ENCODE measurements around the gene KCNQ1OT1. TPM values are rescaled to one million over a fixed set of nuclear protein-coding genes. Genes with fewer than 3 reads are reported as not detected.
A peak's percentile ranks its signal among the peaks of the same experiment; 100 is the strongest.

KCNQ1OT1 gene
- total RNA-seq, 4 donors from 2014 or later = 2.5 to 4.5 (median 3.1) TPM

- Histone ChIP-seq H3K27ac (no peak overlapping the region), H3K36me3 (no peaks in the 10 kb centered on the region), H3K4me1 (peaks cover 8% of the 10 kb centered on the region), H3K9me3 (no peaks in the 10 kb centered on the region), H3K27me3 (no peaks in the 10 kb centered on the region), H3K4me3 (no peak overlapping the region)
- TF ChIP-seq POLR2AphosphoS5 (IDR thresholded peaks at IDR 0.05) (no peak), EP300 (IDR thresholded peaks at IDR 0.05) (no peak), POLR2A (IDR thresholded peaks at IDR 0.05) (no peak), CTCF (IDR thresholded peaks at IDR 0.05) (no peak)
- DNase-seq (ENCODE audit: low spot score in 2 of 2) = peak; percentile 39 to 72
- 54% methylated on average over 8 of the region's 8 CpGs for WGBS
Observed at GRCh38 chr11:2674658-2675131, 25.1 kb downstream of the KCNQ1OT1 start.

- H3K9me3 ChIP-seq = no peaks in the 10 kb centered on the region
- DNase-seq (ENCODE audit: low spot score in 2 of 2) = peak; percentile 26 to 68
- H3K27me3 ChIP-seq = no peaks in the 10 kb centered on the region
- WGBS = 81% methylated on average over 13 of the region's 16 CpGs
- H3K36me3 ChIP-seq = no peaks in the 10 kb centered on the region
- H3K4me1 ChIP-seq = peaks cover 8% of the 10 kb centered on the region
- no peak overlapping the region for H3K4me3 ChIP-seq
- no peak overlapping the region for H3K27ac ChIP-seq
- TF ChIP-seq EP300 (IDR thresholded peaks at IDR 0.05) (no peak), CTCF (IDR thresholded peaks at IDR 0.05) (no peak), POLR2A (IDR thresholded peaks at IDR 0.05) (no peak), POLR2AphosphoS5 (IDR thresholded peaks at IDR 0.05) (no peak)
Observed at GRCh38 chr11:2673871-2674471, 25.8 kb downstream of the KCNQ1OT1 start.

- peak in 1 of 2 donors; percentile 28 for DNase-seq (ENCODE audit: low spot score in 2 of 2)
- H3K4me1 ChIP-seq = peaks cover 8% of the 10 kb centered on the region
- WGBS = 88% methylated on average over 2 of the region's 2 CpGs
- H3K4me3 ChIP-seq = no peak overlapping the region
- no peaks in the 10 kb centered on the region for H3K36me3 ChIP-seq
- H3K27ac ChIP-seq = no peak overlapping the region
- no peaks in the 10 kb centered on the region for H3K9me3 ChIP-seq
- TF ChIP-seq POLR2AphosphoS5 (IDR thresholded peaks at IDR 0.05) (no peak), CTCF (IDR thresholded peaks at IDR 0.05) (no peak), POLR2A (IDR thresholded peaks at IDR 0.05) (no peak), EP300 (IDR thresholded peaks at IDR 0.05) (no peak)
- no peaks in the 10 kb centered on the region for H3K27me3 ChIP-seq
Observed at GRCh38 chr11:2673250-2673610, 26.6 kb downstream of the KCNQ1OT1 start.

- no peaks in the 10 kb centered on the region for H3K36me3 ChIP-seq
- H3K4me3 ChIP-seq = no peak overlapping the region
- no peaks in the 10 kb centered on the region for H3K27me3 ChIP-seq
- DNase-seq (ENCODE audit: low spot score in 2 of 2) = peak; percentile 14 to 52
- TF ChIP-seq POLR2AphosphoS5 (IDR thresholded peaks at IDR 0.05) = no peak
- no peak for TF ChIP-seq POLR2A (IDR thresholded peaks at IDR 0.05)
- TF ChIP-seq EP300 (IDR thresholded peaks at IDR 0.05) = no peak
- no peak for TF ChIP-seq CTCF (IDR thresholded peaks at IDR 0.05)
- no peaks in the 10 kb centered on the region for H3K9me3 ChIP-seq
- WGBS = 80% methylated on average over 1 of the region's 4 CpGs
- H3K4me1 ChIP-seq = peaks cover 8% of the 10 kb centered on the region
- H3K27ac ChIP-seq = no peak overlapping the region
Observed at GRCh38 chr11:2672553-2673249, 27.1 kb downstream of the KCNQ1OT1 start.

GRCh38 chr11:2671748-2672147, 28.0 kb downstream of the KCNQ1OT1 start:
- TF ChIP-seq POLR2A (IDR thresholded peaks at IDR 0.05) (no peak), POLR2AphosphoS5 (IDR thresholded peaks at IDR 0.05) (no peak), CTCF (IDR thresholded peaks at IDR 0.05) (no peak), EP300 (IDR thresholded peaks at IDR 0.05) (no peak)
- Histone ChIP-seq H3K9me3 (no peaks in the 10 kb centered on the region), H3K27me3 (no peaks in the 10 kb centered on the region), H3K27ac (no peak overlapping the region), H3K4me1 (peaks cover 8% of the 10 kb centered on the region), H3K4me3 (no peak overlapping the region), H3K36me3 (no peaks in the 10 kb centered on the region)
- peak; percentile 15 to 30 for DNase-seq (ENCODE audit: low spot score in 2 of 2)
- 84% methylated on average over 3 of the region's 3 CpGs for WGBS
